ENCODE measurements around the gene AGAP1. TPM values are rescaled to one million over a fixed set of nuclear protein-coding genes. Genes with fewer than 3 reads are reported as not detected.

The AGAP1 gene
- total and polyA plus RNA-seq, 10 donors, result 1.1 to 26.6 (median 11.3) TPM

DNA sequence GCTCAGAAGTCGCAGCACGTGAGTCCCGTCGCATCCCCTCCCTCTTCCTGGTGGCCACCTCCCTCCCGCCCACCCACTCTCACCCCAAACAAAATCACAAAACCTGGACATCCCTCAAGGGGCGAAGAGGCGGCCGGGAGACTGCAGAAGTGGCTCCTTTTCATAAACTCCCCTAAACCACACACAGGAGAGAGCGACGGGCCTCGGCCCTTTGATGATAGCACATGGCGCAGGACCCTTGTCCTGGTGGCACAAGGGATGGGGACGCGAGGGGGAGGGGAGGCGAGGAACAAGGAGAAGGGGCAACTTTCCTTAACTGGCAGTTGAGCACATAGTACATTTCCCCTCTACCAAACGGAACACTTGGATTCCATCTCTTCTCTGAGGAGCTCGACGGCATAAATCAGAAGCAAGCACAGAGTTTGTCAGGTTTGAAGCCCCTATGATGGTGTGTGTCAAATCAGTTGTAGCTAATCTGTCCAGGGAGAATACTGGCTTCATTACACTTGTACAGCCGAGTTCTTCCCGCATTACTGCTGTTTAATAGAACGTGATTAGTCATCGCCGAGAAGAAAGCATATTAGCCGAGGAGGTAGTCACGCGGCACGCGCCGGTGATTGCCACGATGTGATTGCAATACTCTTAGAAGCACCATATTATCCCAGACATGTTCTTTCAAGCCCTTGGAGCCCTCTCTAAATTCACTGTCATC lies 630.5 kb downstream of the AGAP1 start:
- Histone ChIP-seq H3K27me3 (replicated peaks in 1 of 7) (peaks cover 0 to 8% (median 0%) of the 10 kb centered on the region in 7 donors), H3K36me3 (peaks cover 0 to 18% (median 0%) of the 10 kb centered on the region in 6 donors), H3K9me3 (no peaks in the 10 kb centered on the region), H3K27ac (no peak overlapping the region), H3K4me1 (no peaks in the 10 kb centered on the region), H3K4me3 (no peak overlapping the region)
- intact Hi-C loops (cut with DNase I; ENCODE audit: low total_unique reads), result no loop called here
- no peak for DNase-seq
- TF ChIP-seq, protein P1, sequence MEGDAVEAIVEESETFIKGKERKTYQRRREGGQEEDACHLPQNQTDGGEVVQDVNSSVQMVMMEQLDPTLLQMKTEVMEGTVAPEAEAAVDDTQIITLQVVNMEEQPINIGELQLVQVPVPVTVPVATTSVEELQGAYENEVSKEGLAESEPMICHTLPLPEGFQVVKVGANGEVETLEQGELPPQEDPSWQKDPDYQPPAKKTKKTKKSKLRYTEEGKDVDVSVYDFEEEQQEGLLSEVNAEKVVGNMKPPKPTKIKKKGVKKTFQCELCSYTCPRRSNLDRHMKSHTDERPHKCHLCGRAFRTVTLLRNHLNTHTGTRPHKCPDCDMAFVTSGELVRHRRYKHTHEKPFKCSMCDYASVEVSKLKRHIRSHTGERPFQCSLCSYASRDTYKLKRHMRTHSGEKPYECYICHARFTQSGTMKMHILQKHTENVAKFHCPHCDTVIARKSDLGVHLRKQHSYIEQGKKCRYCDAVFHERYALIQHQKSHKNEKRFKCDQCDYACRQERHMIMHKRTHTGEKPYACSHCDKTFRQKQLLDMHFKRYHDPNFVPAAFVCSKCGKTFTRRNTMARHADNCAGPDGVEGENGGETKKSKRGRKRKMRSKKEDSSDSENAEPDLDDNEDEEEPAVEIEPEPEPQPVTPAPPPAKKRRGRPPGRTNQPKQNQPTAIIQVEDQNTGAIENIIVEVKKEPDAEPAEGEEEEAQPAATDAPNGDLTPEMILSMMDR (IDR thresholded peaks at IDR 0.05 in 8 of 11, conservative IDR thresholded peaks at IDR 0.05 in 3 of 11), result no peak
- TF ChIP-seq POLR2A (IDR thresholded peaks at IDR 0.05), result no peak
- TF ChIP-seq POLR2AphosphoS5 (IDR thresholded peaks at IDR 0.05), result no peak
- WGBS, 5 donors, result 93 to 96% (median 95%) methylated on average over 30 of the region's 30 CpGs

DNA sequence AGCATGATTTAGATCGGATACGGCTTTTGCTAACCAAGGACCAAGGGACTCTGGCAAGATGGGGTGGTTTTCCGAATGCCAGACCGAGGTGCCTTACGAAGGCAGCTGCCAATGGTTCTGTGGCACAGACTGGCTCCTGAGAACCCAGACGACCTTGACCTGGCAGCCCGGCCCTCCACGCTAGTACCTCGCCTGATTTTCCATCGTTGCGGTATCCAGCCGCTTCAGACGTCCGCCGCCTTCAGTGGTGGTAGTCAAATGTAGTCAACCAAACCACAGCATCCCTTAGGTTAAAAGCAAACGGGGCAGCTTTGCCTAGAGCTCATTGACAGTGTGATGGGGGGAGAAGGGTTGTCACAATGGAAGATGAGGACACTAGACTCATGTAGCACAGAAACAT lies 631.7 kb downstream of the AGAP1 start:
- Histone ChIP-seq H3K36me3 (peaks cover 0 to 18% (median 0%) of the 10 kb centered on the region in 6 donors), H3K27me3 (replicated peaks in 1 of 7) (no peaks in the 10 kb centered on the region), H3K4me1 (no peaks in the 10 kb centered on the region), H3K4me3 (no peak overlapping the region), H3K9me3 (no peaks in the 10 kb centered on the region), H3K27ac (no peak overlapping the region)
- WGBS, 5 donors, result 89 to 95% (median 91%) methylated on average over 16 of the region's 16 CpGs
- intact Hi-C loops (cut with DNase I; ENCODE audit: low total_unique reads), result no loop called here
- TF ChIP-seq POLR2AphosphoS5 (IDR thresholded peaks at IDR 0.05), result no peak
- no peak for TF ChIP-seq POLR2A (IDR thresholded peaks at IDR 0.05)
- TF ChIP-seq, protein P1 (IDR thresholded peaks at IDR 0.05 in 8 of 11, conservative IDR thresholded peaks at IDR 0.05 in 3 of 11), result no peak
- no peak for DNase-seq

DNA sequence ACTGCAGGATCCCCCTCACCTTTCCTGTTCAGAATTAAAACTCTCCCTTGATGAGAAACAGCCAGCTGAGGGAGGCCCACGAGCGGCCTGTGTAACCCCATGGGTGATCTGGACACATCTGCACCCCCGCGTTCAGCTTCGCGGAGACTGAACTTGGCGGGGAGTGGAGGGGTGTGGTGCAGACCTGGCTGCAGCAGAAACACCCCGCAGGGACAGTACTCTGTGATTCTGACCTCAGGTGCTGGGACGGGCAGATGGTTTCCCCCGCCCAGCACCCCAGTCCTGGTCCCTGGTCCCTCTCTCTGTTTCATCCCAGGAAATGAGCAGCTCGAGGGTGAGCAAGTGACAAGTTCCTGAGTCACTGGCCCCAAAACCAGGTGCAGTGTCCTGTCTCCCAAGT lies 633.2 kb downstream of the AGAP1 start:
- Histone ChIP-seq H3K27me3 (replicated peaks in 1 of 7) (no peaks in the 10 kb centered on the region), H3K9me3 (no peaks in the 10 kb centered on the region), H3K36me3 (peaks cover 0 to 18% (median 0%) of the 10 kb centered on the region in 6 donors), H3K27ac (no peak overlapping the region), H3K4me1 (no peaks in the 10 kb centered on the region), H3K4me3 (no peak overlapping the region)
- TF ChIP-seq, protein P1 (IDR thresholded peaks at IDR 0.05 in 8 of 11, conservative IDR thresholded peaks at IDR 0.05 in 3 of 11), result no peak
- TF ChIP-seq POLR2A (IDR thresholded peaks at IDR 0.05) (no peak), POLR2AphosphoS5 (IDR thresholded peaks at IDR 0.05) (no peak)
- no peak for DNase-seq
- WGBS, 5 donors, result 82 to 92% (median 87%) methylated on average over 6 to 11 of the region's 11 CpGs
- intact Hi-C loops (cut with DNase I; ENCODE audit: low total_unique reads), result no loop called here

DNA sequence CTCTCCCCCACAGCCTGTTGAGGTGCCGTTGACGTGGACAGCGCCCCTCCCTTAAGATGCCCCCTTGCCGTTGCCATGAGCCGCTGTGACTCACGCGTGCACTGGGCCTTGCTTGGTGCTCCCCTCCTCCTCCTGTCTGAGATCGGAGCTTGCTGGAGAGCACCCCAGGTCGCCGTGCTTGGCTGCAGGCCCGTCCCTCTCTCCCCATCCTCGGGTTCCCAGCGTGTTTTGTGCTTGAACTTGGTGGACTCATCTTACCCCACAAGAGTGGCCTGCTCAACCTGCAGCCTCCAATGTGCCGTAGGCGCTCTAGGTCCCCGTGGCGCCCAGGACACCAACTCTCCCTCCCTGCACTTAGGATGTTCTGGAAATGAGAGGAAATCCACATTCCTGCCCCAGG lies 634.5 kb downstream of the AGAP1 start:
- Histone ChIP-seq H3K36me3 (peaks cover 0 to 18% (median 0%) of the 10 kb centered on the region in 6 donors), H3K9me3 (no peaks in the 10 kb centered on the region), H3K4me3 (no peak overlapping the region), H3K27me3 (replicated peaks in 1 of 7) (no peaks in the 10 kb centered on the region), H3K4me1 (no peaks in the 10 kb centered on the region), H3K27ac (no peak overlapping the region)
- intact Hi-C loops (cut with DNase I; ENCODE audit: low total_unique reads), result no loop called here
- TF ChIP-seq POLR2AphosphoS5 (IDR thresholded peaks at IDR 0.05) (no peak), POLR2A (IDR thresholded peaks at IDR 0.05) (no peak)
- TF ChIP-seq, protein P1 (IDR thresholded peaks at IDR 0.05 in 8 of 11, conservative IDR thresholded peaks at IDR 0.05 in 3 of 11), result no peak
- 88 to 92% (median 89%) methylated on average over 17 of the region's 17 CpGs for WGBS, 5 donors
- no peak for DNase-seq

Measured in spleen (tissue), 11 donors.